ENCODE results near the gene IQSEC3. TPM values are rescaled to one million over a fixed set of nuclear protein-coding genes. Genes with fewer than 3 reads are reported as not detected.

The IQSEC3 gene
- total RNA-seq, 1 experiment from 2014 or later = not detected

DNA sequence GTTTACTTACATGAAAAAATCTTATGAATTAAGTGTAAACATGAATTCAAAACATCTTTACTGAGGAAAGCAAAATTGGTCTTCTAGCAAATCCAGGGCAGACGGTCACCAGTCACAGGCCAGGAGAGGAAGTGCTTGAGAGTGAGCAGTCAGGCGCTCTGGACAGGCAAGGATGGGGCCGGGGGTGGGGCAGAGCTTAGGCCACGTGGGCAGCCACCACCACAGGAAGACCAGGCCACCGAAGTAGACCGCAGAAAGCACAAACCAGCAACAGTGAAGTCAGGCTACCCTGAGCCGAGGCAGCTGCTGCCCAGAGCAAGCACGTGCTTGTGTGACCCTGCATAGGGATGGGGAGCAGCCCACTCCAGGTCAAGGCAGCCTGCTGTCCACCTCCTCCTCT is 113.9 kb downstream of the IQSEC3 start:
- Histone ChIP-seq H3K4me3 (ENCODE audit: low read depth, low read length, poor library complexity, severe bottlenecking) (no peak overlapping the region), H3K4me1 (ENCODE audit: insufficient read depth, low read length, poor library complexity, severe bottlenecking) (no peaks in the 10 kb centered on the region), H3K27me3 (replicated peaks; ENCODE audit: insufficient read depth, low read depth, low read length, poor library complexity) (no peaks in the 10 kb centered on the region), H3K27ac (ENCODE audit: low read depth, low read length, poor library complexity, severe bottlenecking) (no peak overlapping the region), H3K36me3 (ENCODE audit: insufficient read depth, low read length, poor library complexity, severe bottlenecking) (no peaks in the 10 kb centered on the region), H3K9me3 (ENCODE audit: low read depth, low read length, poor library complexity, severe bottlenecking) (no peaks in the 10 kb centered on the region)
- ChIA-PET CTCF (interaction anchor here (0.5 kb wide), 1 partner anchor 24 kb away, joined by 3 read pairs; no protein-coding TSS in a partner anchor), POLR2A (ENCODE audit: low non-redundant PET) (no interaction called here)
- no peak for DNase-seq (ENCODE audit: low spot score)
- TF ChIP-seq, protein P1, sequence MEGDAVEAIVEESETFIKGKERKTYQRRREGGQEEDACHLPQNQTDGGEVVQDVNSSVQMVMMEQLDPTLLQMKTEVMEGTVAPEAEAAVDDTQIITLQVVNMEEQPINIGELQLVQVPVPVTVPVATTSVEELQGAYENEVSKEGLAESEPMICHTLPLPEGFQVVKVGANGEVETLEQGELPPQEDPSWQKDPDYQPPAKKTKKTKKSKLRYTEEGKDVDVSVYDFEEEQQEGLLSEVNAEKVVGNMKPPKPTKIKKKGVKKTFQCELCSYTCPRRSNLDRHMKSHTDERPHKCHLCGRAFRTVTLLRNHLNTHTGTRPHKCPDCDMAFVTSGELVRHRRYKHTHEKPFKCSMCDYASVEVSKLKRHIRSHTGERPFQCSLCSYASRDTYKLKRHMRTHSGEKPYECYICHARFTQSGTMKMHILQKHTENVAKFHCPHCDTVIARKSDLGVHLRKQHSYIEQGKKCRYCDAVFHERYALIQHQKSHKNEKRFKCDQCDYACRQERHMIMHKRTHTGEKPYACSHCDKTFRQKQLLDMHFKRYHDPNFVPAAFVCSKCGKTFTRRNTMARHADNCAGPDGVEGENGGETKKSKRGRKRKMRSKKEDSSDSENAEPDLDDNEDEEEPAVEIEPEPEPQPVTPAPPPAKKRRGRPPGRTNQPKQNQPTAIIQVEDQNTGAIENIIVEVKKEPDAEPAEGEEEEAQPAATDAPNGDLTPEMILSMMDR (conservative IDR thresholded peaks at IDR 0.05; ENCODE audit: low read depth, low read length) = no peak
- TF ChIP-seq EZH2 (IDR thresholded peaks at IDR 0.05; ENCODE audit: borderline replicate concordance, low read depth, low read length, poor library complexity, severe bottlenecking) = no peak
- no TSS peak for BruUV-seq (replicated peaks)
- intact Hi-C loops (cut with micrococcal nuclease; ENCODE audit: unreplicated experiment) = no loop called here

DNA sequence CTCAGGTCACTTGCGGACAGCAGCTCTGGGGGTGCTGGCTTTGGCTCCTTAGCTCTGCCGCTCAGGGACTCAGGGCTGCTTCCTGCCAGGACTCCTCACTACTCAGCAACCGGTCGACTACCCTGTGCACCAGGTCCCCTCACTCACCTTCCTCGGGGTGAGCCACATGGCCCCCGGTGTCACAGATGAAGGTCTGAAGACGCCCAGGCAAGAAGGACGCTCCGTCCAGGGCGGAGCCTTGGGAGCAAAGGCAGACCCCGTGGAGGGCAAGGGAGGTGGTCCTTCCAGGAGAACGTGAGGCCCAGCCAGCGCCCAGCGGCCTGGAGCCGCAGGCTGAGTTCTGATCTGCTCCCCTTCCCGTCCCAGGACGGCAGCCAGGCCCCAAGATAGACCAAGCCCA is 115.4 kb downstream of the IQSEC3 start:
- no peaks in the 10 kb centered on the region for H3K9me3 ChIP-seq (ENCODE audit: low read depth, low read length, poor library complexity, severe bottlenecking)
- no TSS peak for BruUV-seq (replicated peaks)
- no peak for TF ChIP-seq EZH2 (IDR thresholded peaks at IDR 0.05; ENCODE audit: borderline replicate concordance, low read depth, low read length, poor library complexity, severe bottlenecking)
- TF ChIP-seq, protein P1 (conservative IDR thresholded peaks at IDR 0.05; ENCODE audit: low read depth, low read length) = no peak
- intact Hi-C loops (cut with micrococcal nuclease; ENCODE audit: unreplicated experiment) = no loop called here
- DNase-seq (ENCODE audit: low spot score) = no peak
- no peak overlapping the region for H3K27ac ChIP-seq (ENCODE audit: low read depth, low read length, poor library complexity, severe bottlenecking)
- POLR2A ChIA-PET (ENCODE audit: low non-redundant PET) = no interaction called here
- CTCF ChIA-PET = no interaction called here
- no peaks in the 10 kb centered on the region for H3K4me1 ChIP-seq (ENCODE audit: insufficient read depth, low read length, poor library complexity, severe bottlenecking)
- no peak overlapping the region for H3K4me3 ChIP-seq (ENCODE audit: low read depth, low read length, poor library complexity, severe bottlenecking)
- H3K36me3 ChIP-seq (ENCODE audit: insufficient read depth, low read length, poor library complexity, severe bottlenecking) = no peaks in the 10 kb centered on the region
- no peaks in the 10 kb centered on the region for H3K27me3 ChIP-seq (replicated peaks; ENCODE audit: insufficient read depth, low read depth, low read length, poor library complexity)

DNA sequence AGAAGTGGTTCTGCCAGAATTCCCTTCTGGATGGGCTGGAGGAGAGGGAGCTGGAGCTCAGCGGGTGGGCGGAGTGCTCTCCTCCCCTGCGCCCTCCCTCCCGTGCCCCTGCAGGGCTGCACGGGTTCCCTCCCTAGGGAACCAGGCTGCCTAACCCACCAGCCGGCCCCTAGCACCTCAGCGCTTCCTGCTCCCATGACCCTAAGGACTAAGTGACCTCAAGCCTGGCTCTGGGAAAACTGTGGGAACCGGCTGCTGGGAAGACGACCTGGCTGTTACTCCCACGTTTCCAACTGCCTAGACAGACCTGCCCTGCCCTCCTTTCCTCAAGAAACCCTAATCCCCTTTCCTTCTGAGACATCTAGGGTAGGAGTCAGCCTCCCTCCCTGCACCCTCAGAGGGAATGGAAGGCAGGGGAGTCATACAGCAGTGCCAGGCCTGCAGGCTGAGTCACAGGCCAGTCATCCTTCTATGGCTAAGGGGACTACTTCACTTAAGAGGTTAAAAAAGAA is 115.9 kb downstream of the IQSEC3 start:
- H3K36me3 ChIP-seq (ENCODE audit: insufficient read depth, low read length, poor library complexity, severe bottlenecking) = no peaks in the 10 kb centered on the region
- H3K27me3 ChIP-seq (replicated peaks; ENCODE audit: insufficient read depth, low read depth, low read length, poor library complexity) = no peaks in the 10 kb centered on the region
- no peaks in the 10 kb centered on the region for H3K4me1 ChIP-seq (ENCODE audit: insufficient read depth, low read length, poor library complexity, severe bottlenecking)
- no TSS peak for BruUV-seq (replicated peaks)
- CTCF ChIA-PET = no interaction called here
- H3K27ac ChIP-seq (ENCODE audit: low read depth, low read length, poor library complexity, severe bottlenecking) = no peak overlapping the region
- TF ChIP-seq, protein P1 (conservative IDR thresholded peaks at IDR 0.05; ENCODE audit: low read depth, low read length) = no peak
- TF ChIP-seq EZH2 (IDR thresholded peaks at IDR 0.05; ENCODE audit: borderline replicate concordance, low read depth, low read length, poor library complexity, severe bottlenecking) = no peak
- POLR2A ChIA-PET (ENCODE audit: low non-redundant PET) = no interaction called here
- no peak overlapping the region for H3K4me3 ChIP-seq (ENCODE audit: low read depth, low read length, poor library complexity, severe bottlenecking)
- intact Hi-C loops (cut with micrococcal nuclease; ENCODE audit: unreplicated experiment) = no loop called here
- H3K9me3 ChIP-seq (ENCODE audit: low read depth, low read length, poor library complexity, severe bottlenecking) = no peaks in the 10 kb centered on the region
- DNase-seq (ENCODE audit: low spot score) = no peak

Data from A673 (cell line).